Gastrocnemius medialis (tissue), 4 donors: ENCODE measurements around the gene POC5. TPM values are rescaled to one million over a fixed set of nuclear protein-coding genes. Genes with fewer than 3 reads are reported as not detected.
"Not testable (repeated sequence)": the region's sequence is repeated elsewhere in the genome, so short reads cannot be mapped to it uniquely, and the experiment has no call there.

ENCODE experiments used
- ATAC-seq, 2 donors: fragments of 150-250 bp; one replicate each; pipeline ENCODE4 v1.9.1; 2016
- DNase-seq, 2 donors: peaks; one replicate each; pipeline ENCODE4 v3.0.0-alpha.2; 2019
- H3K27ac ChIP-seq, 4 donors: fragments of 200-600 bp; sonication (generic); 1 replicate in 1 of 4; 2 replicates in 3 of 4; pipeline ENCODE4 v1.5.1; 2016 to 2018; ENCODE audit warnings: mild to moderate bottlenecking in 2 of 4, moderate library complexity in 1 of 4
- H3K27me3 ChIP-seq, 3 donors: fragments of 200-600 bp; sonication (generic) in 2 of 3; 1 replicate in 1 of 3; 2 replicates in 2 of 3; pipeline versions ENCODE4 v1.5.1 to v1.6.0; 2016 to 2019; ENCODE audit warnings: mild to moderate bottlenecking in 1 of 3, moderate library complexity in 1 of 3
- H3K36me3 ChIP-seq, 2 donors: fragments of 200-600 bp; sonication (generic) in 1 of 2; one replicate each; pipeline ENCODE4 v1.5.1; 2017 to 2018
- H3K4me1 ChIP-seq, 2 donors: fragments of 200-600 bp; sonication (generic) in 1 of 2; one replicate each; pipeline ENCODE4 v1.5.1; 2016 to 2017; ENCODE audit warnings: mild to moderate bottlenecking in 2 of 2
- H3K4me3 ChIP-seq, 4 donors: fragments of 200-600 bp; sonication (generic) in 3 of 4; 1 replicate in 1 of 4; 2 replicates in 3 of 4; pipeline ENCODE4 v1.5.1; 2016 to 2019; ENCODE audit warnings: mild to moderate bottlenecking in 2 of 4
- H3K9me3 ChIP-seq, 3 donors: fragments of 200-600 bp; sonication (generic) in 2 of 3; 1 replicate in 1 of 3; 2 replicates in 2 of 3; pipeline ENCODE4 v1.5.1; 2016 to 2019
- CTCF ChIP-seq, 5 experiments: fragments of 450-650 bp in 3 of 5; fragments of 200-600 bp in 2 of 5; sonication (generic) in 2 of 5; IDR thresholded peaks in 4 of 5; conservative IDR thresholded peaks in 1 of 5; 1 replicate in 4 of 5; 2 replicates in 1 of 5; pipeline ENCODE4 v1.5.1; 2016 to 2019; ENCODE audit warnings: antibody characterized with exemption in 5 of 5, mild to moderate bottlenecking in 3 of 5, moderate library complexity in 3 of 5
- POLR2A ChIP-seq, 2 donors: fragments of 450-650 bp; IDR thresholded peaks; one replicate each; pipeline ENCODE4 v1.6.1; 2017; ENCODE audit warnings: antibody characterized with exemption in 2 of 2, mild to moderate bottlenecking in 2 of 2, moderate library complexity in 2 of 2
- in situ Hi-C, 4 donors: fragments of 200-750 bp; cut with MboI; loops; one replicate each; pipeline versions ENCODE4 v1.15.0 to v1.8.0; 2017; ENCODE audit warnings: low sequenced_read_pairs in 4 of 4
- intact Hi-C: fragments of 100-400 bp; cut with DNase I; formaldehyde crosslinking; loops from one replicate; pipeline ENCODE4 v1.15.1; 2023; ENCODE audit warnings: low total_unique reads
- total RNA-seq, 4 donors: library from RNA; depleted of rRNA; stranded (reverse); fragments of >200 nt; gene quantifications; one replicate each; pipeline versions ENCODE4 v1.1.0 to v1.2.3, GENCODE V29; 2016

The POC5 gene
- total RNA-seq, 4 donors from 2014 or later = 4.1 to 7.3 (median 5.4) TPM

GRCh38 chr5:75710637-75711036 is 6.6 kb downstream of the POC5 start:
- Histone ChIP-seq H3K4me1 (no peaks in the 10 kb centered on the region), H3K4me3 (no peak overlapping the region), H3K27me3 (no peaks in the 10 kb centered on the region), H3K36me3 (peaks cover 0 to 21% of the 10 kb centered on the region in 2 donors), H3K27ac (no peak overlapping the region), H3K9me3 (no peaks in the 10 kb centered on the region)
- DNase-seq = no peak
- intact Hi-C loops (loop anchor here (10.0 kb wide), 1 partner anchor 366 kb away; no protein-coding TSS in a partner anchor), in situ Hi-C loops (no loop called here)
- no peak for ATAC-seq
- no peak for TF ChIP-seq CTCF (IDR thresholded peaks at IDR 0.05 in 4 of 5, conservative IDR thresholded peaks at IDR 0.05 in 1 of 5)
- TF ChIP-seq POLR2A (IDR thresholded peaks at IDR 0.05) = no peak

GRCh38 chr5:75707911-75708509 is 9.2 kb downstream of the POC5 start:
- DNase-seq = no peak
- H3K27me3 ChIP-seq = no peaks in the 10 kb centered on the region
- TF ChIP-seq POLR2A (IDR thresholded peaks at IDR 0.05) (no peak), CTCF (IDR thresholded peaks at IDR 0.05 in 4 of 5, conservative IDR thresholded peaks at IDR 0.05 in 1 of 5) (no peak)
- H3K36me3 ChIP-seq = peaks cover 0 to 38% of the 10 kb centered on the region in 2 donors
- intact Hi-C loops = no loop called here
- H3K27ac ChIP-seq = no peak overlapping the region
- H3K4me1 ChIP-seq = no peaks in the 10 kb centered on the region
- in situ Hi-C loops = no loop called here
- no peak for ATAC-seq
- H3K9me3 ChIP-seq = no peaks in the 10 kb centered on the region
- H3K4me3 ChIP-seq = no peak overlapping the region

- H3K4me3 ChIP-seq = no peak overlapping the region
- ATAC-seq = no peak
- intact Hi-C loops (no loop called here), in situ Hi-C loops (no loop called here)
- H3K9me3 ChIP-seq = no peaks in the 10 kb centered on the region
- no peaks in the 10 kb centered on the region for H3K27me3 ChIP-seq
- DNase-seq = no peak
- H3K4me1 ChIP-seq = no peaks in the 10 kb centered on the region
- no peak for TF ChIP-seq CTCF (IDR thresholded peaks at IDR 0.05 in 4 of 5, conservative IDR thresholded peaks at IDR 0.05 in 1 of 5)
- TF ChIP-seq POLR2A (IDR thresholded peaks at IDR 0.05) = no peak
- no peak overlapping the region for H3K27ac ChIP-seq
- peaks cover 0 to 50% of the 10 kb centered on the region in 2 donors for H3K36me3 ChIP-seq
Observed at GRCh38 chr5:75706775-75707174, 10.5 kb downstream of the POC5 start.

GRCh38 chr5:75706016-75706415 is 11.2 kb downstream of the POC5 start:
- intact Hi-C loops (no loop called here), in situ Hi-C loops (no loop called here)
- H3K4me3 ChIP-seq = no peak overlapping the region
- no peak overlapping the region for H3K27ac ChIP-seq
- H3K9me3 ChIP-seq = no peaks in the 10 kb centered on the region
- DNase-seq = no peak
- ATAC-seq = no peak
- peaks cover 0 to 53% of the 10 kb centered on the region in 2 donors for H3K36me3 ChIP-seq
- TF ChIP-seq CTCF (IDR thresholded peaks at IDR 0.05 in 4 of 5, conservative IDR thresholded peaks at IDR 0.05 in 1 of 5) = no peak
- no peak for TF ChIP-seq POLR2A (IDR thresholded peaks at IDR 0.05)
- no peaks in the 10 kb centered on the region for H3K4me1 ChIP-seq
- H3K27me3 ChIP-seq = no peaks in the 10 kb centered on the region

GRCh38 chr5:75701856-75702255 is 15.4 kb downstream of the POC5 start:
- DNase-seq (no peak), ATAC-seq (no peak)
- H3K36me3 ChIP-seq = peaks cover 0 to 35% of the 10 kb centered on the region in 2 donors
- H3K27me3 ChIP-seq = no peaks in the 10 kb centered on the region
- no peak overlapping the region for H3K4me3 ChIP-seq
- TF ChIP-seq POLR2A (IDR thresholded peaks at IDR 0.05) (no peak), CTCF (IDR thresholded peaks at IDR 0.05 in 4 of 5, conservative IDR thresholded peaks at IDR 0.05 in 1 of 5) (no peak)
- H3K9me3 ChIP-seq = no peaks in the 10 kb centered on the region
- no peak overlapping the region for H3K27ac ChIP-seq
- H3K4me1 ChIP-seq = no peaks in the 10 kb centered on the region
- intact Hi-C loops = no loop called here
- in situ Hi-C loops = no loop called here

- H3K27ac ChIP-seq, H3K27me3 ChIP-seq, intact Hi-C loops, H3K4me1 ChIP-seq, H3K4me3 ChIP-seq, ATAC-seq, DNase-seq, H3K9me3 ChIP-seq: not testable (repeated sequence)
- H3K36me3 ChIP-seq = peaks cover 2 to 24% of the 10 kb centered on the region in 2 donors
- in situ Hi-C loops = loop anchor here in 3 of 4 donors (25.0 kb wide), 2 partner anchors 358 to 458 kb away; partner anchors contain the start of genes HMGCR (in 2 of the 3) and ANKRD31 (in 1 of the 3)
Observed at GRCh38 chr5:75695472-75696351, 21.5 kb downstream of the POC5 start.
